Thyroid gland (tissue), 4 donors: ENCODE measurements around the gene KLHL25. TPM values are rescaled to one million over a fixed set of nuclear protein-coding genes. Genes with fewer than 3 reads are reported as not detected.

Experiments used
- DNase-seq, 2 donors: peaks; one replicate each; pipeline ENCODE4 v3.0.0-alpha.2; 2019
- H3K27ac ChIP-seq, 3 donors: fragments of 200-600 bp; sonication (generic); 1 replicate in 2 of 3; 2 replicates in 1 of 3; pipeline ENCODE4 v1.5.1; 2016 to 2019; ENCODE audit warnings: mild to moderate bottlenecking in 1 of 3, moderate library complexity in 1 of 3
- H3K27me3 ChIP-seq: fragments of 200-600 bp; sonication (generic); one replicate; pipeline ENCODE4 v1.5.1; 2019
- H3K36me3 ChIP-seq, 2 donors: fragments of 200-600 bp; sonication (generic); one replicate each; pipeline ENCODE4 v1.5.1; 2016 to 2019
- H3K4me1 ChIP-seq, 2 donors: fragments of 200-600 bp; sonication (generic); one replicate each; pipeline ENCODE4 v1.5.1; 2017 to 2019
- H3K4me3 ChIP-seq, 3 donors: fragments of 200-600 bp; sonication (generic); replicated peaks in 1 of 3; 1 replicate in 2 of 3; 2 replicates in 1 of 3; pipeline ENCODE4 v1.5.1; 2016; ENCODE audit warnings: mild to moderate bottlenecking in 1 of 3
- H3K9me3 ChIP-seq: fragments of 200-600 bp; sonication (generic); one replicate; pipeline ENCODE4 v1.5.1; 2017
- CTCF ChIP-seq, 6 experiments: fragments of 200-600 bp in 3 of 6; fragments of 450-650 bp in 3 of 6; sonication (generic) in 3 of 6; IDR thresholded peaks; one replicate each; pipeline ENCODE4 v1.5.1; 2016 to 2019; ENCODE audit warnings: antibody characterized with exemption in 6 of 6, mild to moderate bottlenecking in 2 of 6, inconsistent platforms in 1 of 6, moderate library complexity in 1 of 6
- POLR2A ChIP-seq, 2 donors: fragments of 450-650 bp; IDR thresholded peaks; one replicate each; pipeline ENCODE4 v1.6.1; 2017; ENCODE audit warnings: antibody characterized with exemption in 2 of 2, mild to moderate bottlenecking in 2 of 2, moderate library complexity in 1 of 2
- WGBS, 2 donors: methylation state at CpG; one replicate each; pipeline ENCODE4 v1.1.5; 2017; 5-methylcytosine and 5-hydroxymethylcytosine counted together
- intact Hi-C: fragments of 100-400 bp; cut with DNase I; formaldehyde crosslinking; loops from one replicate; pipeline ENCODE4 v1.15.1; 2023
- total RNA-seq, 4 donors: library from RNA; depleted of rRNA; stranded (reverse); fragments of >200 nt; gene quantifications; one replicate each; pipeline ENCODE4 v1.2.3, GENCODE V29; 2016

Gene KLHL25, protein sequence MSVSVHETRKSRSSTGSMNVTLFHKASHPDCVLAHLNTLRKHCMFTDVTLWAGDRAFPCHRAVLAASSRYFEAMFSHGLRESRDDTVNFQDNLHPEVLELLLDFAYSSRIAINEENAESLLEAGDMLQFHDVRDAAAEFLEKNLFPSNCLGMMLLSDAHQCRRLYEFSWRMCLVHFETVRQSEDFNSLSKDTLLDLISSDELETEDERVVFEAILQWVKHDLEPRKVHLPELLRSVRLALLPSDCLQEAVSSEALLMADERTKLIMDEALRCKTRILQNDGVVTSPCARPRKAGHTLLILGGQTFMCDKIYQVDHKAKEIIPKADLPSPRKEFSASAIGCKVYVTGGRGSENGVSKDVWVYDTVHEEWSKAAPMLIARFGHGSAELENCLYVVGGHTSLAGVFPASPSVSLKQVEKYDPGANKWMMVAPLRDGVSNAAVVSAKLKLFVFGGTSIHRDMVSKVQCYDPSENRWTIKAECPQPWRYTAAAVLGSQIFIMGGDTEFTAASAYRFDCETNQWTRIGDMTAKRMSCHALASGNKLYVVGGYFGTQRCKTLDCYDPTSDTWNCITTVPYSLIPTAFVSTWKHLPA
- 1 to 10 TPM; 4.2 to 8.8 (median 4.8) TPM for total RNA-seq

DNA sequence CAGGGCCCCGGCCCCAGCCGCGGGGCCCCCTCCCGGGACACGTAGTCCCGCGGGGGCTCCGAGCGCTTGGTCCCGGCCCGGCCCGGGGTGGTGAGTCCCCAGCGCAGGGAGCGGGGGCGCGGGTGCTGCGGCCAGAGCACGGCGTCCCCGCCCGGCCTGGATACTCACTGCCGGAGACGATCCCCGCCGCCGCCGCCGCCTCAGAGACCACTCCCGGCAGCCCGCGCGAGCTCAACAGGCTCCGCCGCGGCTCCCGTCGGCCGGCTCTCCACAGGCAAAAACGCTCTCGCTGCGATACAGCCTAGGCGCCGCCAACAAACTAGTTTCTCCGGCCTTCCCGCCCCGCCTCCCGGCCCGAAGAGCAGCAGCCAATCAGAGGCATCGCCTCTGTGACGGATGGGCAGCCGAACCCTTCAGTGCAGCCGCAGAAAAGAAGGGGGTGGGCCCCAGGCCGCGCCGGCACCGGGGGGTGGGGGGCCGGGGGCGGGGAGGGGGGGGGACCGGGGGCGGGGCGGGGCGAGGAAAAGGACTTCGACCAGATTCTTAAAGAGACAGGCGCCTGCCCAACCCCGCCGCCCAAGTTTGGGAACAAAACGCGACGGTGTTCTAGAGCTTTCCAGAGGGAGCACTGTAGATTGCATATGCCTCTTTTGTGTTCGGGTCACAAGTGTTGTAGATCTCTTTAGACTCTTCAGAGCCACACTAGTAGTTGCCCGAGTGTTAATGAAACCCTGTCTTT lies at the start of gene KLHL25:
TSS of gene KLHL25 (minus strand) at position 328 of the 739 bp plus-strand sequence. CDS start 25,115 bp downstream, outside the sequence.
- Histone ChIP-seq H3K36me3 (no peaks in the 10 kb centered on the region), H3K4me3 (peak within 1 kb of the TSS; percentile 47 to 90 (median 54)), H3K9me3 (no peaks in the 10 kb centered on the region), H3K27ac (peak within 1 kb of the TSS; percentile 71 to 89 (median 88)), H3K27me3 (no peaks in the 10 kb centered on the region), H3K4me1 (peaks cover 0 to 25% of the 10 kb centered on the region in 2 donors)
- peak; percentile 95 for DNase-seq
- TF ChIP-seq CTCF (IDR thresholded peaks at IDR 0.05) (no peak), POLR2A (IDR thresholded peaks at IDR 0.05) (peak; percentile 27 to 96)
- 1% methylated on average over 10 to 40 of the region's 71 CpGs for WGBS, 2 donors
- intact Hi-C loops = loop anchor here (10.0 kb wide), 1 partner anchor 50 kb away; no protein-coding TSS in a partner anchor

GRCh38 chr15:85840802-85841152 lies 46.1 kb upstream of the KLHL25 start:
- Histone ChIP-seq H3K4me3 (no peak overlapping the region), H3K27ac (no peak overlapping the region), H3K36me3 (no peaks in the 10 kb centered on the region), H3K4me1 (peaks cover 3 to 5% of the 10 kb centered on the region in 2 donors), H3K9me3 (no peaks in the 10 kb centered on the region), H3K27me3 (no peaks in the 10 kb centered on the region)
- no peak for DNase-seq
- whole genome bisulfite sequencing, 2 donors = 1% methylated on average over 8 of the region's 8 CpGs
- intact Hi-C loops = no loop called here
- TF ChIP-seq POLR2A (IDR thresholded peaks at IDR 0.05) (no peak), CTCF (IDR thresholded peaks at IDR 0.05) (peak in 1 of 6 experiments; percentile 3)

DNA sequence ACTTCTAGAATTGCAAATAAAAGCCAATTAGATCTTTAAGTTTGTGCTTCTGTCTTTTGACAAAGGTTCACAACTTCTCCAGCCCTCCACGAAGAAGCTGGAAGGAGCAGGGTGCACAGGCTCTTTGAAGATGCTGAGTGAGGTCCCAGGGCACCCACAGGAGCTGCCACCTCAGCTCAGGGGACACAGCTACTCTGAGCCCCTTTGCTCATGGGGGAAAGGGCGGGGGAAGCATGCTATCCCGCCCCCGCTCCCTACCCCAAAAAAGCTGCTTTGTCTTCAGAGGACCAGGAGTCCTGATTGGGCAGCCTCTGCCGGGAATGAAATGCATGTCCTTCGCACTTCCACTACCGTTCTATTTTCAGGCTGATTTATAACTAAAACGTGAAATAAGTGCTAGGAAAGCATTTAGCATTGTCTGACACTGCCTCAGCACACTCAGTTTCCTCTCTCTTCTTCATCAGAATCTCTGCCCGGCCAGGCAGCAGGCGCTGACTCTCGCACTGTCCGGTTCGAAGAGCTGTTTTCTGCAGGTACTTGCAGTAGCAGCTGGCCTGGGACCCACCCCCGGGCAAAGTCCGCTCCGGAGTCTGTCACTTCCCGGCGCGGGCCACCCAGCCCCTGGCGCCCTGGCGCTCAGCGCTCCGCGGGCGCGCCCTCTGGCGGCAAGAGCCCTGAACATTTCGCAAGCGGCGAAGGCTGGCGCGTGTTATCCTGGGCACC lies 45.5 kb upstream of the KLHL25 start:
- Histone ChIP-seq H3K27ac (no peak overlapping the region), H3K9me3 (no peaks in the 10 kb centered on the region), H3K27me3 (no peaks in the 10 kb centered on the region), H3K36me3 (no peaks in the 10 kb centered on the region), H3K4me3 (no peak overlapping the region), H3K4me1 (peaks cover 3 to 5% of the 10 kb centered on the region in 2 donors)
- DNase-seq = peak; percentile 89 to 94
- intact Hi-C loops = no loop called here
- TF ChIP-seq POLR2A (IDR thresholded peaks at IDR 0.05) = no peak
- TF ChIP-seq CTCF (IDR thresholded peaks at IDR 0.05) = peak; percentile 68 to 95 (median 83)
- WGBS, 2 donors = 8 to 14% methylated on average over 24 to 26 of the region's 32 CpGs

DNA sequence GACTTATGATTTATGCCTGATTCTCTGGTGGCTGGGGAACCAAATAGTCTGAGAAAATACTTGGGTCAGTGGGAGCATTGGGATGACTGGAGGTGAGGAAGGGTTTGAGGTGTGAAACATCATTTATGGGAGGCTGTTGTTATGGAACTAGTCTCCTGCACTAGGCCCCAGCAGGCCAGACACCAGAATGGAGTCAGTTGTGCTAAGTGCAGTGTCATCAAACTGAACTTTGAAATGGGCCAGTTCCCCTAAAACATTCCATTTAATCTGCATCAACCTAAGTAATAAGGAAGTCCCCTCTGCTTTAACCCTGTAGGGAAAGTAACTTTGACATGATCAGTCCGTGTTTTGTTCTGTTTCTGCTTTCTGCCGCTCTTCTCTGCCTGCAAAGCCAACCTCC lies 44.9 kb upstream of the KLHL25 start:
- intact Hi-C loops = loop anchor here (10.0 kb wide), 1 partner anchor 545 kb away; no protein-coding TSS in a partner anchor
- no peaks in the 10 kb centered on the region for H3K9me3 ChIP-seq
- H3K36me3 ChIP-seq = no peaks in the 10 kb centered on the region
- H3K27me3 ChIP-seq = no peaks in the 10 kb centered on the region
- no peak overlapping the region for H3K27ac ChIP-seq
- peaks cover 3 to 5% of the 10 kb centered on the region in 2 donors for H3K4me1 ChIP-seq
- no peak for TF ChIP-seq POLR2A (IDR thresholded peaks at IDR 0.05)
- no peak for TF ChIP-seq CTCF (IDR thresholded peaks at IDR 0.05)
- DNase-seq = no peak
- WGBS, 2 donors = 98 to 100% methylated on average over 2 of the region's 2 CpGs
- no peak overlapping the region for H3K4me3 ChIP-seq
